Glomerular visceral epithelial cell (primary cell): ENCODE data around the gene LPP.
A peak's percentile ranks its signal among the peaks of the same experiment; 100 is the strongest.

Source experiments
- DNase-seq: peaks from one replicate; pipeline ENCODE4 v3.0.0-alpha.2; 2016; ENCODE audit errors: extremely low spot score

The LPP gene

DNA sequence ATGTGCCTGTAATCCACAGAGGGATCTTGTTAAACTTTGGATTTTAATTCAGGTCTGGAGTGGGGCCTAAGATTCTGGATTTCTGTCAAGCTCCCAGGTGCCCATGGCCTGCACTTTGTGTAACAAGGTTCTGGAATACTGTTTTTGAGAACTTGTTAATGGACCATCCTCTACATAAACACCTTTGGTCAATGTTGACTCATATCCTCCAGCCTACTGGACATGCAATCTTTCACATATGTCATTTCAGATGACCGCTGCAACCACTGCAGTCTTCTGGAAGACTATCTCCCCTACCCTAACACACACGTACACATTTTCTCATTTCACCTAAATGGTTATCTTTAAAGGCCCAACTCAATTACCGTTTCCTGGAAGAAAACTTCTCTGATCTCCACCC, 715.7 kb downstream of the LPP start:
- DNase-seq = no peak

DNA sequence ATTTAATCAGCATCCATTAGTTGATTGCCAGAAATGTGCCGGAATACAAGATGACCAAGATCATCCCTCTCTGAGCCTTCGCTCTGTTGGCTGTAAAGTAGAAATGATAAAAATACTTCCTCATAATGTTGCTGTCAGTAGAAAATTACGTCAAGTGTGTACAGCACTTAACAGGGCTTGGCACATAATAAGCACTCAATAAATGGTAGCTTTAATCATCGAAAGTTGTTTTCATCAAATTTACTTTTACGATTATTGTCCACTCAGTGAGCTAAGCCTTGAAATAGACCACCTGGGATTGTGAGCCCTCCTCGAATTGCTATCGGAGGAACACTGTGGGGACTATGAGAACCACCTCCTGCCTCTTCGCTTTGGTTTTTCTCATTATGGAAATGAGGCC, 716.5 kb downstream of the LPP start:
- DNase-seq = no peak

DNA sequence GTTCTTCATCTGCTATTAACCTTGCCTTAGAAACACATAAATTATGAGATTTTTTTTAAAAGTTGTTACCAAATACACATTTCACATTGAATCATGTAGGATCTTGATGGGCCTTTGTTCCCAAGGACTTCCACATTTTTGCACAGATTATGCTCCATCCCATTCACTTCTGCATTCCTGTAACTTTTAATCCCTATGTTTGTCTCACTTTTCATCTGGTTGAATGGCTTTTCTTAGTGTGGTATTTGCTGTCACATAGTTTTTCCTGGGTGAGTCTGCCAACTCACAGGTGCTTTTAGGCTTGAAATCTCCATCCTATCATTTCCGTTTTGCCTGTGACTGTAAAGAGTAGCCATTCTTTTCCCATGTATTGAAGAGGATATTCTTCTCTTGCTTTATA, 720.6 kb downstream of the LPP start:
- DNase-seq = no peak

DNA sequence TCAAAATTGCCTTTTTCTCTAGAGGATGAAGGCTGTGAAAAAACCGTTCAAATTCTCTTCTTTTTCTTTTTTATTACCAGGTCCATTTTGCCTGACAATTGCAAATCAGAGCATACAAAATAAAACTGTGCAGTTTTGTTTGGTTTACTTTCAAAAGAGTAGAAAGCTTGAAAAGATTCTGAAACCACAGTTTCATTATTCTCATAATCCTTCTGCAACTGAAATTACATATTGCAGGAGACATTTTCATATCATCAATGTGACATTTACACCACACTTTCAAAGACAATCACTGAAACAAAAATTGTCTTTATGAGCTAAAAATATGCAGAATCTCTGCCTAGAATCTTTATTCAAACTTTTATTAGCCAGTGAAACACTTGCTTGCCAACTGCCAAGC, 721.5 kb downstream of the LPP start:
- no peak for DNase-seq

DNA sequence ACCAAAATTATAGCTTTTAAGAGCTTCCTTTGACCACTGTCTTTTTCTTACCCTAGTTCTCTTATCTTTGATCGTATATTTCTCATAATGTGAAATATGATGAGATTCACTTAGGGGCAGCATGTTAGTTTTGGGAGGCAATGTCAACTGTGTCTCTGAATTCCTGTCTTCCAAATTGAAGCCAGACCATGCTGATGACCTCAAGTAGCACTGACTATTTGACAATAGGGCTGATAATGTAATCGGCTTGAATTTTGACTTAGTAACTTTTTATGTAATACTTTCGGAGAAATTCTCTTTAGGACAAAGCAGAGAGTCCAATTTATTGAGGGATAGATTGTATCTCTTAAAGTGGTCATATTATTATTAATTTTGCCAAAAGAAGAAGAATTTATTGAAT, 722.4 kb downstream of the LPP start:
- no peak for DNase-seq

DNA sequence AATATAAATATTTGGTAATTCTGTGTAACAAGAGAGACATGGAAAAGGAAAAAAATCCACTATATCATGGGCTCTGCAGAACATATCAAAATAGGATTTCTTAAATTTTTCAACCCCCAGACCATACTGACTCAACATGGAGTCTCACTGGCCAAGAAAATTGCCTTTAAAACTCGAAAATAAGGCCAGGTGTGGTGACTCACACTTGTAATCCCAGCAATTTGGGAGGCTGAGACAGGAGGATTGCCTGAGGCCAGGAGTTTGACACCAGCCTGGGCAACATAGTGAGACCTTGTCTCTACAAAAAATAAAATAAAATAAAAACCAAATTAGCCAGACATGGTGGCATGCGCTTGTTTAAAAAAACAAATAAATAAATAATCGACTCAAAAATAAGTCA, 723.4 kb downstream of the LPP start:
- DNase-seq = no peak

DNA sequence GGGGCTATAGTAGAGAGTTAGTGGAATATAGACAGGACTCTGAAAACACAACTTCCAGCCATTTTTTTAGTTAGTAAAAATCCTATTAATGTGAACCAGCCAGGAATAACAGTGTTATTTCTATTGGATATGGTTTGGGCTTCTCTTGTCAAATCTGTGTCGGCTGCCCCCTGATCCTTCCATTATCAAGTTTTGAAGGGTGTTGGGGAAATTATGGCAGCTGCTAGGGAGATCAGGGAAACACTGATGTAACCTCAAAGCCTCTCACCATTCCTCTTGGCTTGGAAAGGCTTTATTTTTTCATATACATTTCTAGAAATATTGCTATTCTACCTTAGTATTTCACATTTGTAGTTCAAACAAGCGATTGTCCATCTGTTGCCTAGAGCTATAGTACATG, 724.1 kb downstream of the LPP start:
- DNase-seq = no peak

DNA sequence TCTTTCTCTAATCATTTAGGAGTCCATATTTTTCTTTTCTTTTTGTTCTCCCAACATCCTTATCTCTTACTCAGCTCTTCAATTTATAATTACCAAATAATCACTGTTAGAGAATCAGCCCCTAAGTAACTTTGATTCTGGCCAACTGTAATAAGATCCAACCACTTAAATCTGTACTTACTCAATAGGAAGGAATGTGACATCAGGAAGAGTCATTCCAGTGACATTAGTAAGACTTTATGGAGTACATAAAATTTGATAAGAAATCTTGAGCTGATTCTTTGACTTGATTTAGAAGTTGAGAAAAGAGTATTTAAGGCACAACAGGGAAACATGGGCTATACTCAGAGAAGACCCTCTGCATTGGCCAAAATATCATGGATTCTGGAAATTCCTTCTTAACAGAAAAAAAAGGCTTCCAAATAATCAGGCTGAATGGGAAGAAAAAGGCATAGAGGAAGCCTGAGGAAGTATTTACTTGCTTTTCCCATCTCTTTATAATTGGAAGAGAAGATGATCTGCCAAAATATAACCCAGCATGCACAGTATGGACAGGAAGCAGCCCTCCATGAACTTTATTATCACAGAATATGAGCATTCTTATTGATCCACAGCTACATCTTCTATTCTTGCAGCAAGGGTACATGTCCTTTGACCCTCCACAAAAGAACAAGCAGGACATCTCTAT, 728.1 kb downstream of the LPP start:
- DNase-seq = peak; percentile 51

DNA sequence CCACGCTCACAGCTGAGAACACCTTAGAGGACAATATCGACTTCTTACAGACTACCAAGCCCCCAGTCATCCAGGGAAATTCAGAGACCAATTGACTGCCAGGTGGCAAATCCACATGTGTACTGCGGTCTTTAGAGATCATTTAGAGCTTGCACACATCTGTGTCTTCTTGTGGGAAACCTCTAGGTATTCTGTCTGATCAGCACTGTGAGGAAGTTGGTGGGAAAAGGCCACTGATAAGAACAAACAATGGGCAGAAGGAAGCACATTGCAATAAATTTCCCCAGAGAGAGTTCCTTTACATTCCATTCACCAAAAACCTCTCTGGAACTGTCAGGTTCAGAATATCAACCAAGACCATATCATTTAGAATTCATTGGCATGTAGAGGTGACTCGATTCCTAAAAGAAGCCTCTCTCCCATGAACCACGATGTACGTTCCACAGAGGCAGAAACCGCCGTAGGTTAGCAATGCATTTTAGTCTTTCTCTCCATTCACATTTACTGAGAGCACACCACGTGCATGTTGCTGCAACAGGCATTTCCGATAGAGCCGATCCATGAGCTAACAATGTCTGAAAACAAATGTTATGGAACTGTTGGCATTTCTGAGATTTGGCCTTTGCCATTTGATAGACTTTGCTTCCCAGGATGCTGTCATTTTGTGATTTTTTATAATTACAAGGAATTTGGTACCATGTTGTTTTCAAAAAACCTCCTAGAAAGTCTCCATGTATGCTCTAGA, 730.5 kb downstream of the LPP start:
- DNase-seq = no peak

DNA sequence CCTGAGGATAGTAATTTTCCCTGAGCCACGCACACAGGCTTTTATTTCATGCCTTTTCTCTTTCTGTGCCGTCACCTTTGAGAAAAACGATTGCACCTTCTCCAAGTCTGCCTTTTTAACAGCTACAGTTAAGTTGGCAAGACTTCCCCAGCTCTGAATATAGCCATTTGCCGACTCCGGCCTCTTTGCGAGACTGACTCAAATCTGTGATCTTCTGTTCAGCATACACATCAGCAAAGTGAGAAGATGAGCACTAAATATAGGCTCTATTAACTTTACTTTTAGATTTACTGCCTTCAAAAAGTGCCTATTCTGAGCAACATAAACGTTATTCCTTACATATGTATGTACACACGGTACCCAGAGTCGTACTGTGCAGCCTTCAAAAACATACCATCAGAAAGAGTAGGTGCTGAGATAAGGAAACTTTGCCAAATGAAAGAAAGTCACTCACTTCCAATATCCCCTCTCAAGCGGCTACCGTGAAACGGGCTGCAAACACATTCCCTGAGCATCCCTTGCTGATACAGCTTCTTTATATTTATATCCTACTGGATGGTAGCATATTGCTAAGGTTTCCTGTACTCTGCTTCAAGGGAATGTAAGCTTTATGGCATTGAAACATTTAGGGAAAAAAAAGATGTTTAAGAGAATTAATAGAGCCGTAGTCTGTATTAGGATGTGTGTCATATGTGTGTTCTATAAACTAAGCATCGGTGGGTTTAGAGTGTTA, 734.5 kb downstream of the LPP start:
- DNase-seq = no peak

DNA sequence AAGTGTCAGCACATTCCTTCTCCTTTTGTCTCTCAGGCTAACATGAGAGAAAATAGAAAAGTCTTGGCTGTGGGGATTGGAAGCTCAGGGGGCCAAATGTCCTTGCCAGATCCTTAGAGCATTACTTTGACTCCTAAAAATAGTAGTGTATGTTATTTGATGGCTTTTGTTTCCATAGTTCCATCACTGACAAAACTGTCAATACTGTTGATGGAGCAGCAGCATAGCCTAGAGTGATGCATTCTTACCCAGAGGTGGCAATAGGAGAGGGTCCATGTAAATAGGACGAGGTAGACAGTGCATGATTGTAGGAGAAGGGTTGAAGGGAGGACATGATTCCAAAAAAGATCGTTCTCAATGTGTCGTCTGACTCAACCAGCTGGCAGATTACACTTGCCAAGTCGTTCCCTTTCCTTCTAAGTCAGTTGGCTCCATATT, 735.1 kb downstream of the LPP start:
- DNase-seq = no peak

DNA sequence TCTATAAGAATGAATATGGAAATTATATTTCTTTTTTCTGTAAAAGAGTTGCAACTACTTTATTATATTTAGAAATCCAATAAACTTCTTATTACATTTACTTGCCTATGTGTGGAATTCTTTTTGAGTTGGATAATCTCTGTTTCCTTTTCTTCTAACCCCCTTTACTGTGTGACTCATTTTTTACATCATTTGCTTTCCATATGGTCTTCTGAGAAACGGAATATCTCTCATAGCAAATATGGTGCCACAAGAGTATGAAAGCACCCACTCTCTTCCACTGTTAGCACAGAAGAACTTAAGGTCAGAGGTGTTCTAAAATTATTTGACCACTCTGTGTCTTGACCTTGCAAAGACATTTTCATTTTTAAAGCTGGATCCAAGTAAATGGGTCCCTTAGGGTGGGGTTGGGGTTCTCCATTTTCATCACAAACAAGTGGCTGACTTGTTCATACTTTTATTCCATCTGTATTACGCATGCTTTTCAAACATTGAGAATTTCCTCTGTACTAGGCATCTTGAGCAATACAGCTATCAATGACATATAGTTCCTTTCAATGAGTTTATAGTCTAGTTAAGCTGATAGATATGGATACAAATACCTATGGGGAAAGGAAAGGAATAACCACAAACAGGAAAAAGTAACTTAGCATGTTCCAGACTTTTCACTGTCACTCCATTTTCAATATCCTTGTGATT, 736.8 kb downstream of the LPP start:
- DNase-seq = no peak

DNA sequence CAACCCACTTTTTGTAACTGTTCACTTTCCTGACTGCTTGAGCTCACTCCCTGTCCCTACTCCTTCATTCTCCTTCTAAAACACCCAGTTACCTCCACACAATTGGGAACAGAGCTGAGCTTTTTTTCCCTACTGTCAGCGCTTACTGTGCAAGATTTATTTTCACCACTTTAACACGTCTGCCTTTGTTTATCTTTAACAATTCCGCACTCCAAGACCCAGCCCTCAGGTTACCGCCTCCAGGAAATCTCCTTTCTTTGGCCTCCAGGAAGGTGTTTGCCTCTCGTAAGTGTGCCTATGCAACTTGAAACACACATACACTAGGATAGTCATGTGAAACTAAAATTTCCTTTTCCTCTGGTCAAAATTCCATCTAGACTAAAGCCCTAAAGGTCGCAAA, 745.9 kb downstream of the LPP start:
- no peak for DNase-seq

DNA sequence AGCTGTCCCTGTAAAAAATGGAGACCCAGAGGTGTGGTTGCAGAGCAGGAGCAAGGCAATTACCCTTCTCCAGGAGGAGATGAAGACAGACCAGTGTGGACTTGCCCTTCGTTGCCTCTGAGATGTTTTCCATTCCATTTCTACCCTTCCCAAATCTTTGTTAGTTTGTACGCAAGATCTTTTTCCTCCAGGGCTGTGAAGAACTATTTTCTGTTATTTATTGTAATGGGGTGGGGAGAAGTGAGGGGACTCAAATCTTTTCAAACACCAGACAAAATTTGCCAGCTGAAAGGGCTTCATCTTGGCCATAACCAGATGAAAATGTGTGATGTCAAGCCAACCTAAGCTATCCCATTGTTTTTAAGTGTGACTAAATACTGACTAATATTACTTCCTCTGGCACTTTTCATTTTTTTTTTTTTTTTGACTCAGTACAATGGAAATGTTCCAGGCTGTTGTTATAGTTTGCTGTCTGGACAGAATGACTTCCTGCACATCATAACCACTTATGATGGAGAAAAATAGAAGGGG, 746.5 kb downstream of the LPP start:
- DNase-seq = peak; percentile 49

DNA sequence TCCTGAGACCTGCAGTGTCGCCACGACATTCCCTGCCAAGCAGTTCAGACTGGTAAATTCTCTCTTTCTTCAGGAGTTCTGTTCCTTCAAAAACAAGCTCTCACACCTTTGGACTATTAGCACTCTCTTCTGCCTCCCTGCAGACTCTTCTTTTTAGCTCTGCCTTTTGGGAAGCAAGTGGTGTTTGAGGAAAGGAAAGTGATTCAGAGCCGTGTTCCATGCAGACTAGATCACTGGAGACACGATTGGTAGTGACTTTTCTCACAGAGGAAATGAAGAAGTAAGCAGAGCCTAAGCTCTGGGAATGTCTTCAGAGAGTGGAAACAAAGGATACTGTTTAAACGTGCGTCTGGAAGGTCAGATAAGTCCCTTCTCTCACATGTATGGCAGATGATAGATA, 747.2 kb downstream of the LPP start:
- no peak for DNase-seq

DNA sequence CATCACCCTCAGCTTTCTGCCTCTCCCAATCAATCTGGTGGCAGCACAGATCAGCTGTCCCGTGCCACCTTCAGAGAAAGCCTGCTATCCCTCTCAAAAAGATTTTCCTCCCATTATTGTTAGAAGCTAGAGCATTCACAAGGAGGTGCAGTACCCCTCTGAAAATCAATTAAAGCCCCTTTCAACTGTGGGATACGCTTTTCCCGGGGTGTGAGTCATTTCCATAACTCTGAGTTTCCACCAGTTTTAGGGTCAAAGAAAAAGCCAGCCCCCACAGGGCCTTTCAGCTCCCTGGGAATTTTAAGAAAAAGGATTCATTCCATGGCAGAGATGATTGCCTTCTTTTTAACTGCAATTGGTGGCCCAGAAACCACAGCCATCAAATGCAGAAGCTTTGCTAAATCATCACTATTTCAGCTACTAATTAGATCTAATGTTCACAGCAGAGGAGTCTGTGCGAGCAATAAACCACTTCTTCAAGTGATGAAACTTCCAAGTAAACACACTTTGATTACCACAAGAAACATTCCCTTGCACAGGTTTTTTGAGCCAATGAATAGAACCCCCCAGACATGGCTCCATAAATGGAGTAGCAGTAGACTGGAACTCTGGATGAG, 747.8 kb downstream of the LPP start:
- no peak for DNase-seq

DNA sequence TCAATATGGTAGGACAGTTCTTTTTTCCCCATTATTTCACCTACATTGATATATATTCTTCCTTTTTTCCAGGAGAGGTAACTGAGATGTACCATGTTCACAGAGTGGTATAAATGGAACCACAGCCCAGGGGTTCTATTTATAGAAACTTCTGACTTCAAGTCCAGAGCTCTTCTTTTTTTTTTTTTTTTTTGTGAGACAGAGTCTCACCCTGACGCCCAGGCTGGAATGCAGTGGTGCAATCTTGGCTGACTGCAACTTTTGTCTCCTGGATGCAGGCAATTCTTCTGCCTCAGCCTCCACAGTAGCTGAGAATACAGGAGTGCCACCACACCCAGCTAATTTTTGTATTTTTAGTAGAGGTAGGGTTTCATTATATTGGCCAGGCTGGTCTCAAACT, 750.7 kb downstream of the LPP start:
- no peak for DNase-seq

DNA sequence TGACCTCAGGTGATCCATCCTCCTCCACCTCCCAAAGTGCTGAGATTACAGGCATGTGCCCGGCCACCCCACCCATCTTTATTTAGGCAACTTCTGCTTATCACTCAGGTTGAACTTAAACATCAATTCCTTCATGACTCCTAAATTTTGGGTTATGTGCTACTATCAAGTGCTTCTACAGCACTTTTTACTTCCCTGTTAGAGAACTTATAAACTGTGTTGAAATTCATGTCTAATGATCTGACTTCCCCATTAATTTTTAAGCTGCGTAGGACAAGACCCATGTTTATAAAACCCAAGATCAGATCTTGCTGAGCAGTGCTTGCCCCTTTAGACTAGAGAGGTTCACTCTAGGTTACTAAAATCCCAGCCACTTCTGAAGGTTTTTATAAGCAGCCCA, 751.6 kb downstream of the LPP start:
- no peak for DNase-seq

DNA sequence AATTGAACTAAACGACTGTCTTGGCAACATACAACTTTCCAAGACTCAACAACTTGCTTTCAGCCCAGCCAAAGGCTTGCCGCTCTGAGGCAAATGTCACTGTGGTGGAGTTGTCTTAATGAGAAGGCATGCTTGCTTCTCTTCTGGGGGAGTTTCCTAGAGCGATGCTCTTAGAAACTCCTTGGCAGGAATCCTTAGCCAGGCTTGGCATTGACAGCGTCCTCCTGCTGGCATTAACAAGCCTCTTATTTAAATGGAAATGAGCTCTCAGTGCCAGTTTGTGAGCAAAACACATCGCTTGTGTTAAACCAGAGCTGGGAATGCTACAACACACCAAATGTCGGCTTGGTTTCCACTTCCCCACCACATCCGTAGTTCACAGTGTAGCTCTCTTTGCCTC, 752.3 kb downstream of the LPP start:
- DNase-seq = no peak

DNA sequence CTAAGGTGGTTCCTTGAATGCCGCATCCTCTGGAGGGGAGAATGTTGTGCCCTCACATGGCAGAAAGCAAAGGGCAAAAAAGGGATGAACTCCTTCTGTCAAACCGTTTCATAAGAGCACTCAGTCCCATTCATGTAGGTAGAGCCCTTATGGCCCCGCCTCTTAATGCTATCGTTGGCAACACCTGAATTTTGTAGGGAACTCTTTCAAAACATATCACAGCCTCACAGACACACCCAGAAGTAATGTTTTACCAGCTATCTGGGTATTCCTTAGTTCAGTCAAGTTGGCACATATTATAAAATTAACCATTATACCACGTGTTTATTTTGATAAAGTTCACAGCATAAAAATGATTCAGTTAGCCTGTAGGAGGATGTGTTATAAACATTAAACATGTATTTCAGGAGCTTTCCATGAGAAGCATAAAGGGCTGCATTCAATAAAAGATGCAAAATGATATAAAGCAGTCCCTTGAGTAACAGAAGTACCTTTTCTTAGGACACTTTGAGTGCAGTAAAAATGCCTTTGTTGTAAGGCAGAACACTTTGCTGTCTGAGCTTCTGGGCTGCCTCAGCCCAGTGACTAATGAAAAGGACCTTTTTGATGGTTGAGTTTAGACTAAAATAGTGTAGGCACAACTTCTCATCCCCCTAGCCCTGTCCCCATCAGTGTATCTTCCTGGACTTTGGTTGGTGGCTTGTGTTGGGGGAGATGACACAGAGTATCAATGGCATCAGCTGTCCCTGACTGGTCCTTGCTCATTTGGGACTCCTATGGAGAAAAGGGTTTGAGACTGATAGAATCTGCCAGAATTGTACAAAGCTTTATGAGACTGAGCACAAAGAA, 754.3 kb downstream of the LPP start:
- no peak for DNase-seq
